Gastroesophageal sphincter (tissue), 3 donors: ENCODE data around the gene RUNX2.

Source experiments
- CTCF ChIP-seq, 4 experiments: fragments of 200-600 bp in 2 of 4; fragments of 450-650 bp in 2 of 4; sonication (generic) in 1 of 4; IDR thresholded peaks; one replicate each; pipeline ENCODE4 v1.5.1; 2017 to 2019; ENCODE audit warnings: antibody characterized with exemption in 4 of 4, mild to moderate bottlenecking in 2 of 4, moderate library complexity in 2 of 4
- POLR2A ChIP-seq, 2 donors: fragments of 450-650 bp; IDR thresholded peaks; one replicate each; pipeline ENCODE4 v1.6.1; 2017; ENCODE audit warnings: antibody characterized with exemption in 2 of 2, mild to moderate bottlenecking in 2 of 2, moderate library complexity in 1 of 2

- TF ChIP-seq CTCF (IDR thresholded peaks at IDR 0.05) (no peak), POLR2A (IDR thresholded peaks at IDR 0.05) (no peak)
Observed at GRCh38 chr6:45675634-45676033, 347.5 kb downstream of the RUNX2 start.
